GM21515 (cell line): ENCODE measurements around the gene DPH6.
"Not testable (repeated sequence)": the region's sequence is repeated elsewhere in the genome, so short reads cannot be mapped to it uniquely, and the experiment has no call there.

Source experiments
- ATAC-seq: cut with Tn5 transposase; IDR thresholded peaks from one replicate; pipeline ENCODE4 v1.9.1; 2021; ENCODE audit not compliant: unreplicated experiment

Gene DPH6

GRCh38 chr15:35351059-35351458 is 194.9 kb downstream of the DPH6 start:
- no peak for ATAC-seq

GRCh38 chr15:35349916-35350315 is 196.0 kb downstream of the DPH6 start:
- no peak for ATAC-seq

- ATAC-seq = no peak
Observed at GRCh38 chr15:35330916-35331315, 215.0 kb downstream of the DPH6 start.

GRCh38 chr15:35330048-35330695 is 215.8 kb downstream of the DPH6 start:
- no peak for ATAC-seq

- ATAC-seq = no peak
Observed at GRCh38 chr15:35329521-35329961, 216.4 kb downstream of the DPH6 start.

GRCh38 chr15:35328836-35329235 is 217.1 kb downstream of the DPH6 start:
- ATAC-seq = not testable (repeated sequence)

- no peak for ATAC-seq
Observed at GRCh38 chr15:35327789-35328188, 218.2 kb downstream of the DPH6 start.

GRCh38 chr15:35325374-35325941 is 220.5 kb downstream of the DPH6 start:
- ATAC-seq = no peak

GRCh38 chr15:35323141-35323540 is 222.8 kb downstream of the DPH6 start:
- ATAC-seq = no peak

- no peak for ATAC-seq
Observed at GRCh38 chr15:35321926-35322325, 224.0 kb downstream of the DPH6 start.

- ATAC-seq = no peak
Observed at GRCh38 chr15:35320911-35321310, 225.1 kb downstream of the DPH6 start.
